K562 (cell line): ENCODE measurements around the gene HLA-DQB1. TPM values are rescaled to one million over a fixed set of nuclear protein-coding genes. Genes with fewer than 3 reads are reported as not detected.
"Not testable (repeated sequence)": the region's sequence is repeated elsewhere in the genome, so short reads cannot be mapped to it uniquely, and the experiment has no call there.

Experiments used
- ATAC-seq: fragments of 200-7000 bp; cut with Tn5 transposase; 3 replicates; pipeline ENCODE4 v1.9.1; 2020; ENCODE audit warnings: moderate library complexity
- BruUV-seq: library from RNA; stranded (reverse); fragments of 400-500 nt; replicated peaks from 2 replicates; lab custom pipeline; 2021; lab: Mats Ljungman, UMichigan
- CTCF ChIA-PET: fragments of 300-600 bp; formaldehyde crosslinking; extraction: SDS; loops from one replicate; lab custom pipeline; 2021; ENCODE audit warnings: low intra/inter-chr PET ratio; lab: Yijun Ruan, JAX
- POLR2A ChIA-PET: fragments of 300-600, 350-650 bp; sonication (Branson Sonifier 250); formaldehyde crosslinking; extraction: SDS; loops from one replicate; lab custom pipeline; 2021; ENCODE audit warnings: antibody characterized with exemption, inconsistent platforms; lab: Yijun Ruan, JAX
- DNase-seq, 4 experiments: peaks; one replicate each; pipeline versions ENCODE4 v3.0.0 to v3.0.0-alpha.2; 2011 to 2018; ENCODE audit warnings: low spot score in 3 of 4, mixed read lengths in 3 of 4; ENCODE audit errors: extremely low read depth in 1 of 4
- FAIRE-seq: peaks from 2 replicates; lab custom pipeline; 2011; peaks lifted over from hg19 to GRCh38; lab: Jason Lieb, UNC
- H2AFZ ChIP-seq: 2 replicates; pipeline ENCODE4 v1.6.0; 2011; ENCODE audit warnings: low read depth, low read length, control low read depth, inconsistent platforms
- H3K27ac ChIP-seq: fragments of 200-600 bp; 3 replicates; pipeline ENCODE4 v1.8.0; 2011; ENCODE audit warnings: low read depth, mild to moderate bottlenecking, control low read depth, inconsistent platforms, low read length, moderate library complexity, mixed read lengths; ENCODE audit errors: extremely low read depth
- H3K27me3 ChIP-seq, 2 experiments: fragments of 300-600 bp in 1 of 2; 2 replicates in 1 of 2; 3 replicates in 1 of 2; pipeline versions ENCODE4 v1.6.0 to v1.8.0; 2011; ENCODE audit warnings: inconsistent platforms in 2 of 2, low read length in 2 of 2, mild to moderate bottlenecking in 1 of 2, mixed read lengths in 1 of 2, moderate library complexity in 1 of 2; ENCODE audit not compliant: control insufficient read depth in 2 of 2, insufficient read depth in 2 of 2
- H3K36me3 ChIP-seq: fragments of 300-600 bp; 3 replicates; pipeline ENCODE4 v1.8.0; 2011; ENCODE audit warnings: mild to moderate bottlenecking, low read length, inconsistent platforms; ENCODE audit not compliant: control insufficient read depth, insufficient read depth
- H3K4me1 ChIP-seq, 2 experiments: fragments of 200-600 bp in 1 of 2; replicated peaks in 1 of 2; 2 replicates in 1 of 2; 3 replicates in 1 of 2; pipeline versions ENCODE4 v1.5.1 to v1.8.0; 2011; ENCODE audit warnings: inconsistent platforms in 2 of 2, low read length in 2 of 2, mild to moderate bottlenecking in 1 of 2, mixed read lengths in 1 of 2, moderate library complexity in 1 of 2; ENCODE audit not compliant: control insufficient read depth in 2 of 2, insufficient read depth in 2 of 2
- H3K4me2 ChIP-seq: 2 replicates; pipeline ENCODE4 v1.6.1; 2011; ENCODE audit warnings: low read length, control low read depth, inconsistent platforms, mixed read lengths; ENCODE audit not compliant: insufficient read depth
- H3K4me3 ChIP-seq: fragments of 200-600 bp; sonication (generic), shearing (Covaris generic); 2 replicates; pipeline ENCODE4 v1.5.1; 2016; ENCODE audit warnings: control low read depth, inconsistent platforms
- H3K79me2 ChIP-seq: fragments of 200-600 bp; 3 replicates; pipeline ENCODE4 v1.8.0; 2011; ENCODE audit warnings: low read length, inconsistent platforms; ENCODE audit not compliant: control insufficient read depth, insufficient read depth
- H3K9ac ChIP-seq, 2 experiments: 2 replicates each; pipeline versions ENCODE4 v1.6.0 to v1.6.1; 2011; ENCODE audit warnings: low read depth in 2 of 2, low read length in 2 of 2, control low read depth in 1 of 2, inconsistent platforms in 1 of 2, mild to moderate bottlenecking in 1 of 2, mixed read lengths in 1 of 2; ENCODE audit not compliant: insufficient read depth in 1 of 2
- H3K9me1 ChIP-seq: one replicate; pipeline ENCODE4 v1.6.0; 2011; ENCODE audit warnings: inconsistent platforms, mild to moderate bottlenecking, low read length, moderate library complexity; ENCODE audit not compliant: control insufficient read depth, insufficient read depth
- H3K9me3 ChIP-seq: replicated peaks from 2 replicates; pipeline ENCODE4 v1.5.1; 2011; ENCODE audit warnings: low read depth, low read length, inconsistent platforms; ENCODE audit not compliant: control insufficient read depth, insufficient read depth
- H4K20me1 ChIP-seq: replicated peaks from 2 replicates; pipeline ENCODE4 v1.6.1; 2011; ENCODE audit warnings: low read length, inconsistent platforms, mixed read lengths; ENCODE audit not compliant: control insufficient read depth, insufficient read depth
- HNRNPL ChIP-seq: fragments of 200-400 bp; formaldehyde crosslinking; IDR thresholded peaks from 2 replicates; pipeline ENCODE4 v1.6.1; 2017; ENCODE audit warnings: low read depth, mild to moderate bottlenecking, low read length
- PRMT5 ChIP-seq: sonication (generic); formaldehyde crosslinking; IDR thresholded peaks from 2 replicates; pipeline ENCODE4 v1.5.0; 2020; ENCODE audit warnings: missing genetic modification reagents
- SAP30 ChIP-seq: fragments of 200-600 bp; sonication (generic); IDR thresholded peaks from 2 replicates; pipeline ENCODE4 v1.6.1; 2012; ENCODE audit warnings: borderline replicate concordance, low read depth, mild to moderate bottlenecking, moderate library complexity, low read length, control low read depth, inconsistent platforms; ENCODE audit not compliant: insufficient read depth, poor library complexity, severe bottlenecking
- TBL1XR1 ChIP-seq, 2 experiments: IDR thresholded peaks; 2 replicates each; pipeline ENCODE4 v1.6.1; 2012; ENCODE audit warnings: improper control_type of control experiment in 2 of 2, low read length in 2 of 2, mild to moderate bottlenecking in 1 of 2
- TGIF2 ChIP-seq: sonication (generic); formaldehyde crosslinking; IDR thresholded peaks from 2 replicates; pipeline ENCODE4 v1.8.1; 2022; ENCODE audit warnings: mild to moderate bottlenecking, missing genetic modification reagents, moderate library complexity
- ZBTB17 ChIP-seq: fragments of 450-650 bp; formaldehyde crosslinking; IDR thresholded peaks from 2 replicates; pipeline ENCODE4 v1.4.0; 2020; ENCODE audit warnings: mild to moderate bottlenecking
- ZNF589 ChIP-seq: fragments of 200-800 bp; sonication (Bioruptor generic); IDR thresholded peaks from 2 replicates; pipeline ENCODE4 v1.6.1; 2016; ENCODE audit warnings: low read depth, missing genetic modification characterization, missing compliant biosample characterization
- WGBS: fragments of 100-300 bp; shearing (Covaris generic); methylation state at CpG from one replicate; pipeline ENCODE4 v1.1.6; 2016; ENCODE audit warnings: low coverage, mixed read lengths; ENCODE audit not compliant: insufficient coverage; ENCODE audit errors: missing lambda C conversion rate; 5-methylcytosine and 5-hydroxymethylcytosine counted together
- in situ Hi-C: fragments of 300-500 bp; cut with MboI; formaldehyde crosslinking; loops from 4 replicates; pipeline ENCODE4 v1.15.0; 2018; ENCODE audit warnings: inconsistent platforms, mixed read lengths
- intact Hi-C: fragments of 100-400 bp; cut with micrococcal nuclease; formaldehyde crosslinking; loops from 2 replicates; pipeline ENCODE4 v1.14.2; 2022
- polyA plus RNA-seq, 8 experiments: library from polyadenylated mRNA; depleted of rRNA in 4 of 8; stranded (reverse) in 5 of 8; unstranded in 3 of 8; fragments of >200 nt; fragmentation: Nextera tagmentation in 2 of 8; fragmentation: Illumina TruSeq in 1 of 8; extraction: Ambion mirVana in 2 of 8; extraction: Trizol in 1 of 8; gene quantifications; 2 replicates each; pipeline versions ENCODE4 v1.2.1 to v1.2.3, GENCODE V29; 2011 to 2014; ENCODE audit warnings: inconsistent platforms in 1 of 8, missing spikeins in 1 of 8
- total RNA-seq, 7 experiments: library from RNA; depleted of rRNA in 6 of 7; stranded (reverse); fragments of >200 nt in 6 of 7; fragmentation: Illumina TruSeq in 2 of 7; extraction: Trizol in 2 of 7; gene quantifications; 2 replicates each; pipeline versions ENCODE4 v1.2.1 to v1.2.3, GENCODE V29; 2011 to 2021; ENCODE audit warnings: low replicate concordance in 1 of 7
- TF ChIP-seq, protein P1 (sequence below): fragments of 450-650 bp; formaldehyde crosslinking; IDR thresholded peaks from 2 replicates; pipeline ENCODE4 v1.4.0; 2020; ENCODE audit warnings: mild to moderate bottlenecking, moderate library complexity
- TF ChIP-seq, protein P2 (sequence below): fragments of 250-450 bp; sonication (Bioruptor Pico); IDR thresholded peaks from 2 replicates; pipeline ENCODE4 v1.5.0; 2021
- TF ChIP-seq, protein P3 (sequence below): sonication (generic); formaldehyde crosslinking; IDR thresholded peaks from 2 replicates; pipeline ENCODE4 v1.8.0; 2022; ENCODE audit warnings: missing genetic modification reagents, mild to moderate bottlenecking, borderline replicate concordance

HLA-DQB1 gene
- total and polyA plus RNA-seq, 9 of the 15 experiments (the other 6 are each of a cell fraction or from before 2014, with no cell fraction given), result 0.29 TPM; not detected in 8

DNA sequence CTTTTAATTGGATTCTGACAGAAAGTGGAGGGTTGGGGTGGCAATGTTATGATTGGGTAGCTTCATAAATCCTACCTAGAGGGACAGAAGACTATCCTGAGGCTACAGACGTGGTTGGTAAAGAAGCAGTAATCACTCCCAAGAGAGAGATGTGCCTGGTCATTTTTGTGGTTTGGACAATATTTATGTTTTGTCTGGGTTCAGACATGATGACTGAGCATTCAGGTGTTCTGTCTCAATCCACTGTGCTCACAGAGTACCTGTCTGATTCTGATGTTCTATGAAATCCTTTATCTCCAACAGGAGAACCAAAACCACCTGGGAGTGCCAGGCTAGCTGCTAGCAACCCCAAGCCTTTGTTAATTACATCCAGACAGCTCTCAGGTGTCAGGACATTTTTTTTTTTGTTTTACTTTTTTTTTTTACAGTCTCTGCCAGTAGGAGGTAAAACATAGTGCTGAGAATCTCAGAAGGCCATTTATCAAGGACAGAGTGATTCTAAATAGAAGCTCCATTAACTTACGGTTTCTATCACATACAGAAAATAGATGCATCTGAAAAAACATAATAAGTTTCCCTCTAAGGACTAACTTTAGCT, 30.8 kb downstream of the HLA-DQB1 start:
- no peaks in the 10 kb centered on the region for H3K79me2 ChIP-seq
- TF ChIP-seq TGIF2 (CRISPR knock-in tag) (no peak), TBL1XR1 (IDR thresholded peaks at IDR 0.05; ENCODE audit: low read length in 2 of 2) (no peak), PRMT5 (no peak), ZNF589 (no peak), SAP30 (no peak), ZBTB17 (CRISPR knock-in tag) (no peak), HNRNPL (no peak)
- TF ChIP-seq, protein P1, sequence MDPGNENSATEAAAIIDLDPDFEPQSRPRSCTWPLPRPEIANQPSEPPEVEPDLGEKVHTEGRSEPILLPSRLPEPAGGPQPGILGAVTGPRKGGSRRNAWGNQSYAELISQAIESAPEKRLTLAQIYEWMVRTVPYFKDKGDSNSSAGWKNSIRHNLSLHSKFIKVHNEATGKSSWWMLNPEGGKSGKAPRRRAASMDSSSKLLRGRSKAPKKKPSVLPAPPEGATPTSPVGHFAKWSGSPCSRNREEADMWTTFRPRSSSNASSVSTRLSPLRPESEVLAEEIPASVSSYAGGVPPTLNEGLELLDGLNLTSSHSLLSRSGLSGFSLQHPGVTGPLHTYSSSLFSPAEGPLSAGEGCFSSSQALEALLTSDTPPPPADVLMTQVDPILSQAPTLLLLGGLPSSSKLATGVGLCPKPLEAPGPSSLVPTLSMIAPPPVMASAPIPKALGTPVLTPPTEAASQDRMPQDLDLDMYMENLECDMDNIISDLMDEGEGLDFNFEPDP (CRISPR knock-in tag), result no peak
- TF ChIP-seq, protein P2, sequence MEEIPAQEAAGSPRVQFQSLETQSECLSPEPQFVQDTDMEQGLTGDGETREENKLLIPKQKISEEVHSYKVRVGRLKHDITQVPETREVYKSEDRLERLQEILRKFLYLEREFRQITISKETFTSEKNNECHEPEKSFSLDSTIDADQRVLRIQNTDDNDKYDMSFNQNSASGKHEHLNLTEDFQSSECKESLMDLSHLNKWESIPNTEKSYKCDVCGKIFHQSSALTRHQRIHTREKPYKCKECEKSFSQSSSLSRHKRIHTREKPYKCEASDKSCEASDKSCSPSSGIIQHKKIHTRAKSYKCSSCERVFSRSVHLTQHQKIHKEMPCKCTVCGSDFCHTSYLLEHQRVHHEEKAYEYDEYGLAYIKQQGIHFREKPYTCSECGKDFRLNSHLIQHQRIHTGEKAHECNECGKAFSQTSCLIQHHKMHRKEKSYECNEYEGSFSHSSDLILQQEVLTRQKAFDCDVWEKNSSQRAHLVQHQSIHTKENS, result no peak
- TF ChIP-seq, protein P3, sequence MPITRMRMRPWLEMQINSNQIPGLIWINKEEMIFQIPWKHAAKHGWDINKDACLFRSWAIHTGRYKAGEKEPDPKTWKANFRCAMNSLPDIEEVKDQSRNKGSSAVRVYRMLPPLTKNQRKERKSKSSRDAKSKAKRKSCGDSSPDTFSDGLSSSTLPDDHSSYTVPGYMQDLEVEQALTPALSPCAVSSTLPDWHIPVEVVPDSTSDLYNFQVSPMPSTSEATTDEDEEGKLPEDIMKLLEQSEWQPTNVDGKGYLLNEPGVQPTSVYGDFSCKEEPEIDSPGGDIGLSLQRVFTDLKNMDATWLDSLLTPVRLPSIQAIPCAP (CRISPR knock-in tag), result no peak
- no peaks in the 10 kb centered on the region for H3K27me3 ChIP-seq
- no peak overlapping the region for H3K4me3 ChIP-seq
- BruUV-seq, result no TSS peak
- H3K4me1 ChIP-seq, result no peaks in the 10 kb centered on the region
- no peak overlapping the region for H3K9ac ChIP-seq
- WGBS, result 0% methylated on average over 2 of the region's 2 CpGs
- no peak overlapping the region for H2AFZ ChIP-seq
- FAIRE-seq, result no peak
- H3K9me1 ChIP-seq, result no peaks in the 10 kb centered on the region
- H3K9me3 ChIP-seq, result no peaks in the 10 kb centered on the region
- in situ Hi-C loops (loop anchor here (5.0 kb wide), 1 partner anchor 107 kb away; the partner anchor contains the start of gene HLA-DQA2), intact Hi-C loops (no loop called here)
- H3K36me3 ChIP-seq, result no peaks in the 10 kb centered on the region
- no peak for DNase-seq
- H4K20me1 ChIP-seq, result no peaks in the 10 kb centered on the region
- CTCF ChIA-PET, result no interaction called here
- H3K4me2 ChIP-seq, result no peak overlapping the region
- ATAC-seq, result no peak
- H3K27ac ChIP-seq, result no peak overlapping the region
- POLR2A ChIA-PET, result interaction anchor here (0.7 kb wide), 1 partner anchor 701 kb away, joined by 4 read pairs; no protein-coding TSS in a partner anchor

DNA sequence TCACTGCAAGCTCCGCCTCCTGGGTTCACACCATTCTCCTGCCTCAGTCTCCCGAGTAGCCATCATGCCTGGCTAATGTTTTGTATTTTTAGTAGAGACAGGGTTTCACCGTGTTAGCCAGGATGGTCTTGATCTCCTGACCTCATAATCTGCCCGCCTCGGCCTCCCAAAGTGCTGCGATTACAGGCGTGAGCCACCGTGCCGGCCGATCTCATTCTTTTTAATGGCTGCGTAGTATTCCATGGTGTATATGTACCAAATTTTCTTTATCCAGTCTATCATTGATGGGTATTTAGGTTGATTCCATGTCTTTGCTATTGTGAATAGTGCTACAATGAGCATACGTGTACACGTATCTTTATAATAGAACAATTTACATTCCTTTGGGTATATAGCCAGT, 36.7 kb downstream of the HLA-DQB1 start:
- POLR2A ChIA-PET, FAIRE-seq, H3K9me3 ChIP-seq, H3K36me3 ChIP-seq, H3K4me1 ChIP-seq, H3K79me2 ChIP-seq, ATAC-seq, intact Hi-C loops, H3K27me3 ChIP-seq, H3K4me3 ChIP-seq, DNase-seq, H3K27ac ChIP-seq, H4K20me1 ChIP-seq, in situ Hi-C loops, H3K4me2 ChIP-seq, H3K9ac ChIP-seq, H2AFZ ChIP-seq, BruUV-seq, CTCF ChIA-PET, H3K9me1 ChIP-seq: not testable (repeated sequence)
- 18% methylated on average over 5 of the region's 13 CpGs for whole genome bisulfite sequencing
